Left renal cortex interstitium (tissue), 4 donors: Measurements from ENCODE around the gene SYNPO. TPM values are rescaled to one million over a fixed set of nuclear protein-coding genes. Genes with fewer than 3 reads are reported as not detected.

Source experiments
- DNase-seq, 4 donors: peaks; one replicate each; pipeline ENCODE4 v3.0.0-alpha.2; 2013; ENCODE audit warnings: low read depth in 4 of 4, low spot score in 2 of 4, missing footprints in 1 of 4
- polyA plus RNA-seq, 4 donors: library from polyadenylated mRNA; unstranded; fragments of 120-200 nt; gene quantifications; one replicate each; pipeline ENCODE4 v1.2.1, GENCODE V29; 2013; ENCODE audit not compliant: insufficient read length in 4 of 4

Gene SYNPO
- polyA plus RNA-seq, 4 donors, result 88.2 to 115 (median 105) TPM

DNA sequence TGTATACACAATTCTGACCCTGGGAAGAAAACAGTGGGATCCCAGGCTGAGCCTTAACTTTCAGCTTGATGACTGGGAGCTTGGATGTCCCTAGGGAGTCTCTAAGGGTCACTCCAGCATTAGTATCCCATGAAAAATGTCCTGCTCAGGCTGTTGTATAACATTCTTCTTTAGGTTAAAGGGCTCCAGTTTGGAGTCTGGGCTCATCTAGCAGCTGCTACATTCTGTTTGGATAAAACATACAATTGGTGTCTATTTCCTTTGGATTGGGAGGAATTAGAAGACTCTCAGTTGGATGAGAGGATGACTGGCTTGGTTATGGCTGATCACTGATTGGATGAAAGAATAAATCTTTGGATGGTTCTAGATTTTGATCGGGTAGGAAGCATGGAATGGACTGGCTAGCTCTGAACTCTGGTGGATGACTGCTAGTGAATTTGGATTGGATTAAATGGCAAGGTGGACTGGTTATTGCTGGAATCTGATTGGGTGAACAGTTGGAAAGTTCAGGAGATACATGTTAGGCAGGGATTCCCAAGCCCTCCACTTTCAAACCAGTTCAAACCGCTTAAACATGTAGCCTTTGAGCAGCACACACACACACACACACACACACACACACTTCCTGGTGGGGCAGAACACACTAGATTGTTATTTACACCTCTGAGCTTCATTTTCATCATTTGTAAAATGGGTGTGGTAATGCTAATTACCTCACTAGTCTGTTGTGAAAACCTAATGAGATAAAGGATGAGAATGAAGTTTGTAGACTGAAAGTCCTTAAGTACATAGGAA, 13.5 kb downstream of the SYNPO start:
- no peak for DNase-seq

DNA sequence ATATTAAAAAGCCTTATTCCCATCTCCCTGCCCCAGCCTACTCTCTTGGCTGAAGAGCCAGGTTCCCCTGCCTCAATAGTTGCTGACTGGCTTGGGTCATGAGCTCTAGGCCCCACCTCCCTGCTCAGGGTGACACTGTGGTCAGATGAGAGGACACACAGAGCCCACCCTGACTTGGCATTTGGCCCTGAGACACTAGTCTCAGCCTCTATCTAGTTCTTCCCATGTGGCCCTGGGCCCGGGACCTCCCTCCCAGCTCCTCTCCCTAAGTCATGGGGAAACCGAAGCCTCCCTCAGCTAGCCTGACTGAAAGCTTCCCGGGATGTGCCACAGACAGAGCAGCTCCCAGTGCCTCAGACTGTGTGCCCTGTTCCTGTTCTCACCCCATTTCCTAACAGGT, 14.8 kb downstream of the SYNPO start:
- no peak for DNase-seq

DNA sequence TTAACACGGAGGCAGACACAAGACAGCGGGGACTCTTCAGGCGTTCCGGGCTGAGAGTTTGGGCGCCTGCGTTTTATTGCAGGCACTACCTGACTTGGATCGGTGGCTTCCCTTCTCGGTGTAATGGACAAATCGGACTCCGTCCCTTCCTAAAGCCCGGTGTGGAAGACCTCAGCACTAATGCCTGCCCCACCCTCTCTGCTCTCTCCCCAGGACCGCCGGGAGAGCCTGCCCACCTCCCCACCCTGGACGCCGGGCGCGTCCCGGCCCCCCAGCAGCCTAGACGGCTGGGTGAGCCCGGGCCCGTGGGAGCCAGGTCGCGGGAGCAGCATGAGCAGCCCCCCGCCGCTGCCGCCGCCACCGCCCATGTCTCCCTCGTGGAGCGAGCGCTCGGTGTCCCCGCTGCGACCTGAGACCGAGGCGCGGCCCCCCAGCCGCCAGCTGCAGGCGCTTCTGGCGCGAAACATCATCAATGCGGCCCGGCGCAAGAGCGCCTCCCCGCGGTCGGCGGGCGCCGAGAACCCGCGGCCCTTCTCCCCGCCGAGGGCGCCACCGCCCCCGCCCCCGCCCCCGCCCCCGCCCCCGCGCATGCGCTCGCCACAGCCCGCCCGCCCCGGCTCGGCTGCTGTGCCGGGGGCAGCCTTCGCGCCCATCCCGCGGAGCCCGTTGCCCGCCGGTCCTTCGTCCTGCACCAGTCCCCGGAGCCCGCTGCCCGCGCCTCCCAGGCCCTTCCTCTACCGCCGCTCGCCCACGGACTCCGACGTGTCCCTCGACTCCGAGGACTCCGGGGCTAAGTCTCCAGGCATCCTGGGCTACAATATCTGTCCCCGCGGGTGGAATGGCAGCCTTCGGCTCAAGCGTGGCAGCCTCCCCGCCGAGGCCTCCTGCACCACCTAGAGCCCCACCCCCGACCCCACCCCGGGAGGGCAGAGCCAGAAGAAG, 16.0 kb downstream of the SYNPO start:
- peak in 1 of 4 donors; percentile 73 for DNase-seq

DNA sequence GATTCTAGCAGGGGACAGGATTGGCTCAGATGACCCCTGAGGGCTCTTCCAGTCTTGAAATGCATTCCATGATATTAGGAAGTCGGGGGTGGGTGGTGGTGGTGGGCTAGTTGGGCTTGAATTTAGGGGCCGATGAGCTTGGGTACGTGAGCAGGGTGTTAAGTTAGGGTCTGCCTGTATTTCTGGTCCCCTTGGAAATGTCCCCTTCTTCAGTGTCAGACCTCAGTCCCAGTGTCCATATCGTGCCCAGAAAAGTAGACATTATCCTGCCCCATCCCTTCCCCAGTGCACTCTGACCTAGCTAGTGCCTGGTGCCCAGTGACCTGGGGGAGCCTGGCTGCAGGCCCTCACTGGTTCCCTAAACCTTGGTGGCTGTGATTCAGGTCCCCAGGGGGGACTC, 17.7 kb downstream of the SYNPO start:
- DNase-seq, result no peak

DNA sequence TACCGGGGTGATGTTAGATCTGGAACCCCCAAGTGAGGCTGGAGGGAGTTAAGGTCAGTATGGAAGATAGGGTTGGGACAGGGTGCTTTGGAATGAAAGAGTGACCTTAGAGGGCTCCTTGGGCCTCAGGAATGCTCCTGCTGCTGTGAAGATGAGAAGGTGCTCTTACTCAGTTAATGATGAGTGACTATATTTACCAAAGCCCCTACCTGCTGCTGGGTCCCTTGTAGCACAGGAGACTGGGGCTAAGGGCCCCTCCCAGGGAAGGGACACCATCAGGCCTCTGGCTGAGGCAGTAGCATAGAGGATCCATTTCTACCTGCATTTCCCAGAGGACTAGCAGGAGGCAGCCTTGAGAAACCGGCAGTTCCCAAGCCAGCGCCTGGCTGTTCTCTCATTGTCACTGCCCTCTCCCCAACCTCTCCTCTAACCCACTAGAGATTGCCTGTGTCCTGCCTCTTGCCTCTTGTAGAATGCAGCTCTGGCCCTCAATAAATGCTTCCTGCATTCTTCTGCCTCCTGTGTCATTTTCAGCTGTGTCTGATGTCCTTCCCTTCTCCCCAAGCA, 18.3 kb downstream of the SYNPO start:
- no peak for DNase-seq

DNA sequence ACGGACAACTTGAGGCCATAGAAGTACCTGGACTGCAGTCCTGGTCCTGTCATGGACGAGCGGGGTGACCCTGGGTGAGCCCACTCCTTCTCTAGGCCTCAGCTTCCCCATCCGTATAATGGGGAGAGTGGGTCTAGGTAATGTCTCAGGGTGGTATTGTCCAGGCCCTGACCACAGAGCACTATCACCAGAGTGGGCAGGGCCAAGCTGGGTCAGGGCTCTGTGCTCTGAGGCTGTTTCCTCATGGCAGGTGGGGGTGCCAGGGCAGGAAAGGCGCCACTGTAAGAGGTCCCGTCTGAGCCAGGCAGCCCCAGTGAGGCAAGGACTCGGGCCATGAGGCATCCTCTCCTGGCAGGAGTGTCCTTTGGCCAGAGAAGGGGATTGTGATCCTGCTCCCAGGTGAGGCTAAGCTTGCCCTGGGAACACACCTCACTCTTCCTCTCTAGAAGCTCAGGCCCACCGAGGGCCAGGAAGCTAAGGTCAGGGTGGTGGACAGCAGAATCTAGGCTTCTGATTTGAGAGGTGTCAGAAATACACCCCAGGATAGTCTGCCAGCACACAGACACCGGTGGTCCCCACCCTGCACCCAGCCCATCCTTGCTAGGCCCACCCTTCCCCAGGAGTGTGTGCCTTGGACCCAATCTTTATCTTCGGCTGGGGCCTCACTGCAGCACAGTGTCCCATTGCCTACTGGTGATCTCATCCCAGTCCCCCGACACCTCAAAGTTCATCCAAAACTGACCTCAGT, 19.1 kb downstream of the SYNPO start:
- no peak for DNase-seq

DNA sequence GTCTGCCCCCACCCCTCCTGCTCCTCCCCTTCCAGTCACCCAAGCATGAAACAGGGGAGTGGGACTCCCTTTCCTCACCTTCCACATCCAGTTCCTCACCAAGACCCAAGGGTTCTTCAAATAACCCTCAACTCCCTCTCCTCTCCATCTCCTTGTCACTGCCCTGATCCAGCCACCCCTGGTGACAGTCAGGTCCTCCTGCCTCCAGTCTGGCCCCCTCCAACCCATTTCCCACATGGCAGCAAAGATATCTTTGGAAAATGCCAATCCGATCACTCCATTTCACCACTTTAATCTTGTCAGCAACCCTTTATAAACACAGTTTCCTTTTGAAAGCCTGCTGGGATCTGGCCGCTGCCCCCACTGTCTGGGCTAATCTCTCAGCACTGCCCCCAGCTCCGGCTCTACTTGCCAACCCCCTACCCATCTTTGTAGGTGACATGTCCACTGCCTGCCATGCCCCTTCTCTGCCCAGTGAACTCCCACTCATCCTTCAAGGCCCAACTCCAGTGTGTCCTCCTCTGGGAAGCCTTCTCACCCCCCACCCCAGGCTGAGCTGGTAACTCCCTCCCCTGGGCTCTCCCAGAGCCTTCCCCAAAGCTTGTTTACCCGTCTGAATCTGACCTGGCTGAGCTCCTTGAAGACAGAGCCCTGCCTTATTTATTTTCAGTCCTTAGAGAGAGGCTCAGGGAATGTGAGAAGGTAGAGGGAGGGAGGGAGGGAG, 19.8 kb downstream of the SYNPO start:
- DNase-seq, result no peak

DNA sequence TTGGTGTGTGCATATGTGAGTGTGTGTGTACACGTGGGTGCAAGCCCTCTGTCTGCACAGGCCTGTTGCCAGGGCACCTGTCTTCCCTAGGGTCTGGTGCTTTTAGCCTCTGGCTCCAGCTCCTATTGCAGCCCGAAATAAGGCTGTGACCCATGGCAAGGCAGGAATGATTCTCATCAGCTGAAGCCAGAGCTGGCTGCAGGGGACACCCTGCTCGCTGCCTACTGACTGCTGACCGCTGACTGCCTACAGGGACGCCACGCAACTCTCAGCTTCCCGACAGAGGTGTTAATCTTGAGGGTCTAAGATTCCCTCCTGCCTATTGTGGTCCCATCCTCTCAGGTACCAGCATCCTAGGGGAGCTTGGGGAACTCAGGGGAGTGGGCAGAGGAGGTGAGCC, 20.6 kb downstream of the SYNPO start, which contains the start of gene MYOZ3:
Gene MYOZ3 (plus strand): TSS at position 166 of the 400 bp plus-strand sequence. CDS start 1,691 bp downstream, outside the sequence.
- DNase-seq, result no peak

DNA sequence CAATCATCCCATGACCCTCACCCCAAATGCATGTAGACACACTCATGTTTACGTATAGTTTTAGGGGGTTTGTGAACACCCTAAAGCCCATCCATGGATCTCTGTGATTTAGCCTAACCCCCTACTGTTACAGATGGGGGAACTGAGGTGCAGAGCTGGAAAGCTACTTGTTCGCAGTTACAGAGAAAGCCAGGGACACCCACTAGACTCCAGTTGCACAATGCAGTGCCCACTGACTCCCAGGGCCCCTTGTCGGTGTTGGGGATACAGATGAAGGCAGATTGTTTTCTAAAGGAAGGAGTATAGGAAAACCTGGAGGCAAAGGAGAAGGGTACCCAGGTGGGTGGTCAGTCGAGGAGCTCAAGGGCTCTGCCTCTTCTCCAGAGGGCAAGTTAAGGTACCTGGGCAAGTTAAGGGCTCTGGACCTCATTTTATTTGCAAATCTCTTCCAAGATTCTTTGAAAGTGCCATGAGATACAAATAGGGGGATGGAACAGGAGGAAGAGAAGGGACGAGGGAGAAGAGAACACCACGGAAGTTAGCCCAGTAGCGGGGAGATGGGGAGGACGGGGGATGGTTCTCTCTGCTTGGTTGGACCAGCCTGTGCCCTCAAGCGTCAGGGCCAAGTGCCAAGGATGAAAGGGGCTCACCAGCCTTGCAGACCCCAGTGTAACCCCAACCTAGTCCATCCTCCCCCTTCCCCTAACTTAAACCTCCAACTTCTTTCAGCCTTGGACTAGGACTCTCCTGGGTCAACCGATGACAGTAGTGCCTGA, 21.5 kb downstream of the SYNPO start:
- DNase-seq, result no peak

DNA sequence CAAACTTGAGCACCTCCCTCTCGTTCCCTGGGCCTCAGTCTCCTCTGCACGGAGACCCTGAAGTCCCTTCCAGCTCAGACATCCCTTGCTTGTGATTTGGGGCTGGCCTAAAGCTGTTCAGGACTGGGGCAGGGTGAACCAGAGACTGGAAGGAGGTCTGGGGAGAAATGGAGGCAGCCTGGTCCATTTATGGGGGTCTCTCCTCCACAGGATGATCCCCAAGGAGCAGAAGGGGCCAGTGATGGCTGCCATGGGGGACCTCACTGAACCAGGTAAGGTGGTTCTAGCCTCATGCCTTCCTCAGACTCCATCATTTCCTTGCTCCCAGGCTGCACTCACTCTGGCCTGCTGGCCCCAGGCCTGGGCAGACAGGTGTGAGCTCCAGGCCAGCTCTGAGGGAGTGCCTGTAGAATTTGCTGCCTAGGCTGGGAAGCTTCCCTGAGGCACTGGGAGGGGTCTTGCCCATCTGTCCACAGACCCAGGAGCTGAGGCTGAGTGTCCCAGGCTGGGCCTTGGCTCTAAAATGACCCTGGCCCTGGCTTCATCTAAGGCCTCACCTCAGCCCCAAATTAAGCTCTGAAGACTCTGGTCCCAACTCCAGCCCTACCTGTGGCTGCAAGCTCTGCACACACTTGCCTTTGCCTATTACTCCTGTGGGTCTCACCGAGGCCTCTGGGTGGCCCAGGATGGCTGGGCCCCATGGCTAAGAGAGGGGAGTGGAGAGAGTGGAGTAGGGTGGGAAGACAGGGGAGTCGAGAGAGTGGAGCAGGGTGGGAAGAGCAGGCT, 22.5 kb downstream of the SYNPO start:
- DNase-seq, result no peak

DNA sequence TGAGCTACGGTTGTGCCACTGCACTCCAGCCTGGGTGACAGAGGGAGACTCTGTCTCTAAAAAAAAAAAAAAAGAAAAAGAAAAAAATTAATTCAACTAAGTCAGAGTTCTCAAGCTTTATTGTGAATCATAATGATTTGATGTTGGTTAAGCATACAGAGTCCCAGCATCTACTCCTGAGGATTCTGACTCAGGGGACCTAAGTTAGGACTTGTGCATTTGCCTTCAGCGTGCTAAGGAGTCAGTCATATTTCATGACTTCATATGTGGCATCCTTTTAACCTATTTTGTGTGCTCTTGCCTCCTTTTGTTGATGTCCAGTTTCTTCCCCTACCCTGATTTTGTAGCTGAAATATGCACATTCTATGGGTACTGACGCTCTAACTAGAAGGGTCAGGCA, 23.5 kb downstream of the SYNPO start:
- DNase-seq, result no peak

DNA sequence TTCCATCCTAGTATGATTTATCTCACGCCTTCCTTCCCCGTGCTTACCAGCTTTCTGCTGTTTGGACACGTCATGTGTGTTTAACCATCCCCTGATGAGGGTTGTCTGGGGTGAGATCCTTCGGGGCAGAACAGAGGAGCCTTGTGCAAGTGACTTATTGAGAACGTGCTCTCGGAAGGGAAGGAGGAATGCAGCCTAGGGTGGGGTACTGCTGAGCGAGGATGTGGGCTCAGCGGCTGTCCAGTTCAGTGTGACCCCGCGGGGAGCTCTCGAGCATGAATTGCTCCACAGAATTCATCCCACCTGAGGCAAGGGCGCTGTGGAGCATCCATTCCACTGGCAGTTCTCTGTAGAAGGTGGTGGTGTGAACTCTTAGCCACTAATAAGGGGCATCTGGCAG, 24.6 kb downstream of the SYNPO start:
- no peak for DNase-seq

DNA sequence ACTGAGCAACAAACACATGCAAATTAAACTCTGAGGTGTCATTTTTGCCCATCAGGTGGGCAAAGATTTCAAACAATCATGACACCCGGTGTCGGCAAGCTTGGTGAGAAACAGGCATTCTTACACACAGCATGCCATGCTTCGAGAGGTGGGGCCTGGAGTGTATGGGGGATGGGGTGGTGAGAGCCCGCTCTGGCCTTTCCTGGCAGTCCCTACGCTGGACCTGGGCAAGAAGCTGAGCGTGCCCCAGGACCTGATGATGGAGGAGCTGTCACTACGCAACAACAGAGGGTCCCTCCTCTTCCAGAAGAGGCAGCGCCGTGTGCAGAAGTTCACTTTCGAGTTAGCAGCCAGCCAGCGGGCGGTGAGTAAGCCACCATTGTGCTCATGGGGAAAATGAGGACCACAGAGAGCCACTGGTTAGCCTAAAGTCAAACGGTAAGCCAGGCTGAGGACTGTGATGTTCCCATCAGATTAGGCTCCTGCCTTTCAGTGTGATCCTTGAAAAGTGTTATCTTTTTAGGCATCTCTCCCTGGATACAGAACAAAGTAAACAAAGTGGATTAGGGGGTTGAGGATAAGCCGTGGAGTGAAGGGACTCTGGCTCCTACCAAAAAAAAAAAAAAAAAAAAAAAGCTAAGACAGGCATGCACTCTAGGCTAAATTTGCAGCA, 30.0 kb downstream of the SYNPO start:
- DNase-seq, result no peak

DNA sequence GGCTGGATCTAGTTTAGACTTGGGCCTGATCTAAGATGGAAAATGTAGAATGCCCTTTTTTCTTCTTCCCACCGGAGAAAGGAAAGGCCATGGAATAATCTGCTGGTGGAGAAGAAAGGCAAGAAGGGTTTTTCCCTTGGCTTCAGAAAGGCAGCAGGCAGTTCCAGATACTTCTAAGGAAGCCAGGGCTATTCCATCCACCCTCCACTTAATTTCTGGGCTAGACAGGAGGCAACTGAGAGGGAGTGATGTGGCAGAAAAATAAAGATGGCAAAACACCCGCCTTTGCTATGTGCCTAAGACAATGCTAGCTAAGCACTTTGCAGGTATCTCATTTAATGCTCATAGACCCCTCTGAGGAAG, 30.5 kb downstream of the SYNPO start:
- no peak for DNase-seq

DNA sequence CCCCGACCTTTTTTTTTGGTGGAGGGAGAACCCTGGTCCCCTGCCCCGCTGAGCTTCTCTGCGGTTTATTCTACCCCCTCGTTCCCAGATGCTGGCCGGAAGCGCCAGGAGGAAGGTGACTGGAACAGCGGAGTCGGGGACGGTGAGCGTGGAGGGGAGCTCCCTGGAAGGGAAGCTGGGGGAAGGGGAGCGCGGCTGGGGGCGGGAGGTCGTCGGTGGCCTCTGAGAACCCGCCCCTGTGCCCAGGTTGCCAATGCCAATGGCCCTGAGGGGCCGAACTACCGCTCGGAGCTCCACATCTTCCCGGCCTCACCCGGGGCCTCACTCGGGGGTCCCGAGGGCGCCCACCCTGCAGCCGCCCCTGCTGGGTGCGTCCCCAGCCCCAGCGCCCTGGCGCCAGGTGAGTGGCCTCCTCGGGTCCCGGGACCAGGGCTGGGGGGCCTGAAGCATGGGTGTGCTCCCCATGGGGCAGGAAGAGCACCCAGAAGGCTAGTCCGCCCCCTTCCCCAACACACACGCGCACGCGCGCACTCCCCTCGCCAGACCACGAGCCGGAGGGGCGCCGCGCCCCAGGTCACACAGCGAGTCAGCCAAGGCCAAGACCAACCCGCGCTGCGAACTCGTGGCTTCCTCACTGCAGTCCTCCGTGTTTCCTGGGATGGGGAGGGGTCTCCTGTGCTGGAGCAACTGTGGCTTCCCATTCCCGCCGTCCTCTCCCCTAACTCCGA, 31.2 kb downstream of the SYNPO start:
- no peak for DNase-seq

DNA sequence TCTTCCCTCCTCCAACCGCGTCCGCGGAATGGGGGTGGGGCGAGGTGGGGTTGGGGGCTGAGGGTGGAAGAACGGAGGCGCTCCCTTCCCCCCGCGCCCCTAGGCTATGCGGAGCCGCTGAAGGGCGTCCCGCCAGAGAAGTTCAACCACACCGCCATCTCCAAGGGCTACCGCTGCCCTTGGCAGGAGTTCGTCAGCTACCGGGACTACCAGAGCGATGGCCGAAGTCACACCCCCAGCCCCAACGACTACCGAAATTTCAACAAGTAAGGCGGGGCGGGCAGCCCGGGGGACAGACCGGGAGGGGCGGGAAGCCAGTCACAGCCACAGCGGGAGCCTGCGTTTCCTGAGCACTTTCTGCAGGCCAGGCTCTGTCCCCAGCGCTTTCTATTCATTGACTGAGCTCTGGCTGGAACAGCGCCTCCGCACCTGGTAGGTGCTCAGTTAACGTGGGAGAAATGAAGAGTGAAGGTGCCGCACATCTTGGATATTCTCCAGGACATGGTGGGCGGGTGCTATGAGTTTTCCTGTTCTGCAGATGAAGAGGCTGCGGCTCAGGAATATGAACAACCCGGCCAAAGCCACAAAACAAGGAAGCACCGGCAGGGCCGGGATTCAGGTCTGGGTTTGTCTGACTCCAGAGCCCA, 31.9 kb downstream of the SYNPO start:
- no peak for DNase-seq

DNA sequence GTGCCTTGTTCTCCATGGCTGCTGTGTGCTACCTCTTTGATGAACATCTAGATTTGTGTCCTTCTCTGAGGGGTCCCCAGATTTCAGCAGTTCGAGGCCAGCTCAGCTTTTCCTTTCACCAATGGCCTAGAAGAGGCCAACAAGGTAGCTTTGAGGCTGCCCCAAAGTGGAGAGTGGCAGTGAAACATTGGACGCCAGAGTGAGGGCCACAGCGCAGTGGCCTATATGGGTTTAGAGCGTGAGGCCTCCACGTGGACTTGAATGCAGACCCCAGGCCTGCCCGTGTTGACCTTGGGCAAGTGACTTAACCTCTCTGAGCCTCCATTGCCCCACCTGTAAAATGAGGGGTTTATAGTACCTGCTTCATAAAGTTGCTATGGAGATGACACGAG, 32.4 kb downstream of the SYNPO start:
- DNase-seq, result no peak
